ENCODE results near the gene CDH13. TPM values are rescaled to one million over a fixed set of nuclear protein-coding genes. Genes with fewer than 3 reads are reported as not detected.

CDH13 gene
- total and polyA plus RNA-seq, 7 donors: 6.1 to 30.7 (median 22.8) TPM

DNA sequence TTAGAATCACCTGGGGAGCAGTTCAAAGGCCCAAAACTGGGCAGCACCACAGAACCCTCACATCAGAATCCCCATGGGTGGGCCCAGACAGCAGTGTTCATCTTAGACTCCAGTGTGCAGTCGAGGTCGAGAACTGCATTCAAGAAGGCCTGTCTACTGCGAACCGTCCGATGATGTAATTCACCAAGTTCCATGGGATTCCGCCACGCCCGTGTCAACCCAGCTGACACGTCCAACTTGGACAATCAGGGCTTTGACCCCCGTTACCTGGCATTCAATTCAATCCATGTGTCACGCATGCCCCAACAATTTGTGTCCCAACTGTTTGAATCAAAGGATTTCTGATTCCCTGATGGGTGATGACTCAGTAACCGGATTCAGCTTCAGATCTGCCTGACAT, 1190.3 kb downstream of the CDH13 start:
- peaks cover 6% of the 10 kb centered on the region for H3K4me1 ChIP-seq
- no peaks in the 10 kb centered on the region for H3K27me3 ChIP-seq (ENCODE audit: insufficient read depth in 3 of 3, low read length in 2 of 3)
- no peak for ATAC-seq
- H3K9me3 ChIP-seq: no peaks in the 10 kb centered on the region
- intact Hi-C loops (cut with DNase I): no loop called here
- DNase-seq: no peak
- H3K36me3 ChIP-seq (ENCODE audit: insufficient read depth in 1 of 2, low read depth in 1 of 2): peaks cover 0 to 14% of the 10 kb centered on the region in 2 donors
- TF ChIP-seq, protein P1, sequence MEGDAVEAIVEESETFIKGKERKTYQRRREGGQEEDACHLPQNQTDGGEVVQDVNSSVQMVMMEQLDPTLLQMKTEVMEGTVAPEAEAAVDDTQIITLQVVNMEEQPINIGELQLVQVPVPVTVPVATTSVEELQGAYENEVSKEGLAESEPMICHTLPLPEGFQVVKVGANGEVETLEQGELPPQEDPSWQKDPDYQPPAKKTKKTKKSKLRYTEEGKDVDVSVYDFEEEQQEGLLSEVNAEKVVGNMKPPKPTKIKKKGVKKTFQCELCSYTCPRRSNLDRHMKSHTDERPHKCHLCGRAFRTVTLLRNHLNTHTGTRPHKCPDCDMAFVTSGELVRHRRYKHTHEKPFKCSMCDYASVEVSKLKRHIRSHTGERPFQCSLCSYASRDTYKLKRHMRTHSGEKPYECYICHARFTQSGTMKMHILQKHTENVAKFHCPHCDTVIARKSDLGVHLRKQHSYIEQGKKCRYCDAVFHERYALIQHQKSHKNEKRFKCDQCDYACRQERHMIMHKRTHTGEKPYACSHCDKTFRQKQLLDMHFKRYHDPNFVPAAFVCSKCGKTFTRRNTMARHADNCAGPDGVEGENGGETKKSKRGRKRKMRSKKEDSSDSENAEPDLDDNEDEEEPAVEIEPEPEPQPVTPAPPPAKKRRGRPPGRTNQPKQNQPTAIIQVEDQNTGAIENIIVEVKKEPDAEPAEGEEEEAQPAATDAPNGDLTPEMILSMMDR (IDR thresholded peaks at IDR 0.05): no peak
- WGBS, 3 donors: 79 to 90% (median 89%) methylated on average over 12 of the region's 12 CpGs
- no peak overlapping the region for H3K4me3 ChIP-seq
- H3K27ac ChIP-seq: no peak overlapping the region

DNA sequence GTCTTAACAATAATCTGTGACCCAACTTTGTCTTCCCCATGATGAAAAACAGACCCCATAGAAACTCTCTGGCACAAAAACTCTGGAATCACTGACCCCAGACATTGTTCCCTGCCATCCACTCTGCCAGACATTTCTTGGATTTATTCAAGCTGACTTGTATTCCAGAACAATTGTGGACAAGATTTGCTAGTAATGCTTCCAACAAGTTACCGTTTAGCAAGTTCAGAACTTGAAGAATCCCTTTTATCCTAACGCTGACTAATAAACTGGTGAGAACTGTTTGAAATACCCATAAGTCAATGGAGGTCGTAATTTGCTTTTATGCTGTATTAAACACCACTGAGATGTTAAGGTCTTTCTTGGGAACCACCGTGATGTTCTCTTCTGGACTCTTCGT, 1191.5 kb downstream of the CDH13 start:
- intact Hi-C loops (cut with DNase I): no loop called here
- Histone ChIP-seq H3K9me3 (no peaks in the 10 kb centered on the region), H3K36me3 (ENCODE audit: insufficient read depth in 1 of 2, low read depth in 1 of 2) (peaks cover 0 to 2% of the 10 kb centered on the region in 2 donors), H3K27ac (no peak overlapping the region), H3K4me3 (no peak overlapping the region), H3K4me1 (peaks cover 6% of the 10 kb centered on the region), H3K27me3 (ENCODE audit: insufficient read depth in 3 of 3, low read length in 2 of 3) (no peaks in the 10 kb centered on the region)
- TF ChIP-seq, protein P1 (IDR thresholded peaks at IDR 0.05): no peak
- no peak for DNase-seq
- 75 to 82% (median 79%) methylated on average over 5 of the region's 5 CpGs for WGBS, 3 donors
- no peak for ATAC-seq

GRCh38 chr16:83819361-83819760, 1192.6 kb downstream of the CDH13 start:
- no peak overlapping the region for H3K27ac ChIP-seq
- 60 to 75% (median 66%) methylated on average over 8 of the region's 8 CpGs for WGBS, 3 donors
- no peak for ATAC-seq
- peaks cover 1% of the 10 kb centered on the region for H3K4me1 ChIP-seq
- TF ChIP-seq, protein P1 (IDR thresholded peaks at IDR 0.05): no peak
- H3K4me3 ChIP-seq: no peak overlapping the region
- no peaks in the 10 kb centered on the region for H3K9me3 ChIP-seq
- intact Hi-C loops (cut with DNase I): no loop called here
- DNase-seq: no peak
- no peaks in the 10 kb centered on the region for H3K27me3 ChIP-seq (ENCODE audit: insufficient read depth in 3 of 3, low read length in 2 of 3)
- H3K36me3 ChIP-seq (ENCODE audit: insufficient read depth in 1 of 2, low read depth in 1 of 2): no peaks in the 10 kb centered on the region

GRCh38 chr16:83826146-83826913, 1199.6 kb downstream of the CDH13 start:
- H3K36me3 ChIP-seq (ENCODE audit: insufficient read depth in 1 of 2, low read depth in 1 of 2): no peaks in the 10 kb centered on the region
- no peaks in the 10 kb centered on the region for H3K27me3 ChIP-seq (ENCODE audit: insufficient read depth in 3 of 3, low read length in 2 of 3)
- H3K4me1 ChIP-seq: no peaks in the 10 kb centered on the region
- TF ChIP-seq, protein P1 (IDR thresholded peaks at IDR 0.05): peak; percentile 97
- no peaks in the 10 kb centered on the region for H3K9me3 ChIP-seq
- intact Hi-C loops (cut with DNase I): loop anchor here (2.0 to 10.0 kb wide), 7 partner anchors 71 to 678 kb away; partner anchors contain the start of genes MEAK7 (in 1 of the 2), MLYCD (in 1 of the 2) and TAF1C (in 1 of the 2)
- H3K4me3 ChIP-seq: no peak overlapping the region
- peak; percentile 84 to 94 for DNase-seq
- H3K27ac ChIP-seq: peak overlapping the region; percentile 38
- WGBS, 3 donors: 34 to 45% (median 41%) methylated on average over 21 of the region's 21 CpGs
- peak; percentile 92 to 99 (median 96) for ATAC-seq

Data from psoas muscle (tissue), 8 donors.